Neural cell (in vitro differentiated cells): ENCODE data around the gene PIP4K2A.

Experiments
- EP300 ChIP-seq: fragments of 450-650 bp; conservative IDR thresholded peaks from 2 replicates; pipeline ENCODE4 v1.6.1; 2014; ENCODE audit warnings: antibody characterized with exemption, mild to moderate bottlenecking, moderate library complexity; ENCODE audit not compliant: poor library complexity, severe bottlenecking
- EZH2 ChIP-seq: fragments of 200-600, 300-800 bp; shearing (Covaris generic), sonication (generic); IDR thresholded peaks from 2 replicates; pipeline ENCODE4 v1.6.1; 2014; ENCODE audit warnings: antibody characterized with exemption, low read length, borderline replicate concordance, mild to moderate bottlenecking; ENCODE audit not compliant: insufficient read depth, poor library complexity, severe bottlenecking
- MXI1 ChIP-seq: fragments of 450-650 bp; conservative IDR thresholded peaks from 2 replicates; pipeline ENCODE4 v1.6.1; 2014; ENCODE audit warnings: antibody characterized with exemption, mild to moderate bottlenecking; ENCODE audit not compliant: poor library complexity, severe bottlenecking
- POLR2AphosphoS5 ChIP-seq: IDR thresholded peaks from 2 replicates; pipeline ENCODE4 v1.6.1; 2012
- RAD21 ChIP-seq: fragments of 450-650 bp; conservative IDR thresholded peaks from 2 replicates; pipeline ENCODE4 v1.6.1; 2014; ENCODE audit warnings: antibody characterized with exemption, mild to moderate bottlenecking, moderate library complexity
- SMC3 ChIP-seq: fragments of 450-650 bp; conservative IDR thresholded peaks from 2 replicates; pipeline ENCODE4 v1.6.1; 2014; ENCODE audit warnings: antibody characterized with exemption, mild to moderate bottlenecking, moderate library complexity; ENCODE audit not compliant: poor library complexity
- TAF1 ChIP-seq: IDR thresholded peaks from 2 replicates; pipeline ENCODE4 v1.6.1; 2012; ENCODE audit warnings: low read depth
- TF ChIP-seq, protein P1 (sequence below): fragments of 450-650 bp; IDR thresholded peaks from 2 replicates; pipeline ENCODE4 v1.5.1; 2014; ENCODE audit warnings: antibody characterized with exemption, mild to moderate bottlenecking, moderate library complexity; ENCODE audit not compliant: poor library complexity, severe bottlenecking
- TF ChIP-seq, protein P2 (sequence below): IDR thresholded peaks from 2 replicates; pipeline ENCODE4 v1.6.1; 2012; ENCODE audit warnings: borderline replicate concordance

DNA sequence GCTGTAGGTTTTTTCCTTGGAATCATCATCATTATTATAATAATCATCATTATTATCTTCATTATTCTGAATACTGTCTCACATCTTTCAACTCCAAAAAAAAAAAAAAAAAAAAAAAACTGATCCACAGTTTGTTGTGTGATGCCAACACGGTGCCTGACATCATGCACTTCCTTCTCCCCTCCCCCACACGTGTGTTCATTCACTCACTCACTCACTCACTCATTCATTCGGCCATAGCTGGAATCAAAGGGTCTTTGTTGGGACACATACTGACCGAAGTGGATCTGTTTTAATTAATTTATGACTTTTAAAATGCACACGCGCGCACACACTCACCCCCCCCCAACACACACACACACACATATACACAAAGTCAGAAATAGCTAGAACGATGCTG lies 177.8 kb downstream of the PIP4K2A start:
- TF ChIP-seq EP300 (no peak), RAD21 (no peak), MXI1 (no peak), POLR2AphosphoS5 (no peak), TAF1 (no peak), SMC3 (no peak), EZH2 (no peak)
- TF ChIP-seq, protein P1, sequence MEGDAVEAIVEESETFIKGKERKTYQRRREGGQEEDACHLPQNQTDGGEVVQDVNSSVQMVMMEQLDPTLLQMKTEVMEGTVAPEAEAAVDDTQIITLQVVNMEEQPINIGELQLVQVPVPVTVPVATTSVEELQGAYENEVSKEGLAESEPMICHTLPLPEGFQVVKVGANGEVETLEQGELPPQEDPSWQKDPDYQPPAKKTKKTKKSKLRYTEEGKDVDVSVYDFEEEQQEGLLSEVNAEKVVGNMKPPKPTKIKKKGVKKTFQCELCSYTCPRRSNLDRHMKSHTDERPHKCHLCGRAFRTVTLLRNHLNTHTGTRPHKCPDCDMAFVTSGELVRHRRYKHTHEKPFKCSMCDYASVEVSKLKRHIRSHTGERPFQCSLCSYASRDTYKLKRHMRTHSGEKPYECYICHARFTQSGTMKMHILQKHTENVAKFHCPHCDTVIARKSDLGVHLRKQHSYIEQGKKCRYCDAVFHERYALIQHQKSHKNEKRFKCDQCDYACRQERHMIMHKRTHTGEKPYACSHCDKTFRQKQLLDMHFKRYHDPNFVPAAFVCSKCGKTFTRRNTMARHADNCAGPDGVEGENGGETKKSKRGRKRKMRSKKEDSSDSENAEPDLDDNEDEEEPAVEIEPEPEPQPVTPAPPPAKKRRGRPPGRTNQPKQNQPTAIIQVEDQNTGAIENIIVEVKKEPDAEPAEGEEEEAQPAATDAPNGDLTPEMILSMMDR: no peak
- TF ChIP-seq, protein P2, sequence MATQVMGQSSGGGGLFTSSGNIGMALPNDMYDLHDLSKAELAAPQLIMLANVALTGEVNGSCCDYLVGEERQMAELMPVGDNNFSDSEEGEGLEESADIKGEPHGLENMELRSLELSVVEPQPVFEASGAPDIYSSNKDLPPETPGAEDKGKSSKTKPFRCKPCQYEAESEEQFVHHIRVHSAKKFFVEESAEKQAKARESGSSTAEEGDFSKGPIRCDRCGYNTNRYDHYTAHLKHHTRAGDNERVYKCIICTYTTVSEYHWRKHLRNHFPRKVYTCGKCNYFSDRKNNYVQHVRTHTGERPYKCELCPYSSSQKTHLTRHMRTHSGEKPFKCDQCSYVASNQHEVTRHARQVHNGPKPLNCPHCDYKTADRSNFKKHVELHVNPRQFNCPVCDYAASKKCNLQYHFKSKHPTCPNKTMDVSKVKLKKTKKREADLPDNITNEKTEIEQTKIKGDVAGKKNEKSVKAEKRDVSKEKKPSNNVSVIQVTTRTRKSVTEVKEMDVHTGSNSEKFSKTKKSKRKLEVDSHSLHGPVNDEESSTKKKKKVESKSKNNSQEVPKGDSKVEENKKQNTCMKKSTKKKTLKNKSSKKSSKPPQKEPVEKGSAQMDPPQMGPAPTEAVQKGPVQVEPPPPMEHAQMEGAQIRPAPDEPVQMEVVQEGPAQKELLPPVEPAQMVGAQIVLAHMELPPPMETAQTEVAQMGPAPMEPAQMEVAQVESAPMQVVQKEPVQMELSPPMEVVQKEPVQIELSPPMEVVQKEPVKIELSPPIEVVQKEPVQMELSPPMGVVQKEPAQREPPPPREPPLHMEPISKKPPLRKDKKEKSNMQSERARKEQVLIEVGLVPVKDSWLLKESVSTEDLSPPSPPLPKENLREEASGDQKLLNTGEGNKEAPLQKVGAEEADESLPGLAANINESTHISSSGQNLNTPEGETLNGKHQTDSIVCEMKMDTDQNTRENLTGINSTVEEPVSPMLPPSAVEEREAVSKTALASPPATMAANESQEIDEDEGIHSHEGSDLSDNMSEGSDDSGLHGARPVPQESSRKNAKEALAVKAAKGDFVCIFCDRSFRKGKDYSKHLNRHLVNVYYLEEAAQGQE: no peak
